ENCODE results near the gene TMPRSS3.

The TMPRSS3 gene

GRCh38 chr21:42376338-42376982 is 19.4 kb downstream of the TMPRSS3 start:
- TF ChIP-seq CTCF (IDR thresholded peaks at IDR 0.05; ENCODE audit: low read depth, low read length): no peak
- no peak overlapping the region for H3K4me3 ChIP-seq (ENCODE audit: low read depth, low read length)

GRCh38 chr21:42375966-42376337 is 19.9 kb downstream of the TMPRSS3 start:
- H3K4me3 ChIP-seq (ENCODE audit: low read depth, low read length): no peak overlapping the region
- TF ChIP-seq CTCF (IDR thresholded peaks at IDR 0.05; ENCODE audit: low read depth, low read length): no peak

- TF ChIP-seq CTCF (IDR thresholded peaks at IDR 0.05; ENCODE audit: low read depth, low read length): no peak
- H3K4me3 ChIP-seq (ENCODE audit: low read depth, low read length): no peak overlapping the region
Measured at GRCh38 chr21:42375506-42375905, 20.3 kb downstream of the TMPRSS3 start.

- no peak for TF ChIP-seq CTCF (IDR thresholded peaks at IDR 0.05; ENCODE audit: low read depth, low read length)
- no peak overlapping the region for H3K4me3 ChIP-seq (ENCODE audit: low read depth, low read length)
Measured at GRCh38 chr21:42374864-42375499, 20.9 kb downstream of the TMPRSS3 start.

- no peak for TF ChIP-seq CTCF (IDR thresholded peaks at IDR 0.05; ENCODE audit: low read depth, low read length)
- H3K4me3 ChIP-seq (ENCODE audit: low read depth, low read length): no peak overlapping the region
Measured at GRCh38 chr21:42374457-42374856, 21.4 kb downstream of the TMPRSS3 start.

GRCh38 chr21:42373908-42374455 is 21.9 kb downstream of the TMPRSS3 start:
- H3K4me3 ChIP-seq (ENCODE audit: low read depth, low read length): no peak overlapping the region
- no peak for TF ChIP-seq CTCF (IDR thresholded peaks at IDR 0.05; ENCODE audit: low read depth, low read length)

- no peak overlapping the region for H3K4me3 ChIP-seq (ENCODE audit: low read depth, low read length)
- TF ChIP-seq CTCF (IDR thresholded peaks at IDR 0.05; ENCODE audit: low read depth, low read length): no peak
Measured at GRCh38 chr21:42373196-42373907, 22.5 kb downstream of the TMPRSS3 start.

Measured in WI38 (cell line).